ENCODE data around the gene OSBPL8. TPM values are rescaled to one million over a fixed set of nuclear protein-coding genes. Genes with fewer than 3 reads are reported as not detected.
"Not testable (repeated sequence)": the region's sequence is repeated elsewhere in the genome, so short reads cannot be mapped to it uniquely, and the experiment has no call there.

OSBPL8 gene
- total RNA-seq, 2 donors from 2014 or later, result 23.1 to 41.2 TPM

GRCh38 chr12:76518699-76519098 is 40.9 kb downstream of the OSBPL8 start:
- Histone ChIP-seq H3K27me3 (no peaks in the 10 kb centered on the region), H3K36me3 (replicated peaks in 1 of 2; ENCODE audit: insufficient read depth in 1 of 2, low read depth in 2 of 2) (no peaks in the 10 kb centered on the region), H3K9me3 (no peaks in the 10 kb centered on the region), H3K4me3 (no peak overlapping the region), H3K4me1 (no peaks in the 10 kb centered on the region), H3K27ac (no peak overlapping the region)
- TF ChIP-seq CTCF (IDR thresholded peaks at IDR 0.05) (no peak), POLR2A (IDR thresholded peaks at IDR 0.05) (no peak)
- no peak for ATAC-seq
- 82 to 92% methylated on average over 2 of the region's 2 CpGs for whole genome bisulfite sequencing, 2 donors
- intact Hi-C loops (cut with DNase I), result no loop called here
- no peak for DNase-seq

- Histone ChIP-seq H3K4me3 (no peak overlapping the region), H3K4me1 (no peaks in the 10 kb centered on the region), H3K9me3 (no peaks in the 10 kb centered on the region), H3K36me3 (replicated peaks in 1 of 2; ENCODE audit: insufficient read depth in 1 of 2, low read depth in 2 of 2) (no peaks in the 10 kb centered on the region), H3K27ac (no peak overlapping the region), H3K27me3 (no peaks in the 10 kb centered on the region)
- 92 to 96% methylated on average over 4 of the region's 4 CpGs for whole genome bisulfite sequencing, 2 donors
- ATAC-seq (no peak), DNase-seq (no peak)
- TF ChIP-seq CTCF (IDR thresholded peaks at IDR 0.05) (no peak), POLR2A (IDR thresholded peaks at IDR 0.05) (no peak)
- intact Hi-C loops (cut with DNase I), result no loop called here
Measured at GRCh38 chr12:76515271-76515670, 44.3 kb downstream of the OSBPL8 start.

- H3K4me3 ChIP-seq; H3K36me3 ChIP-seq (replicated peaks in 1 of 2; ENCODE audit: insufficient read depth in 1 of 2, low read depth in 2 of 2); H3K4me1 ChIP-seq; H3K9me3 ChIP-seq; intact Hi-C loops (cut with DNase I); DNase-seq; H3K27ac ChIP-seq; ATAC-seq; H3K27me3 ChIP-seq: not testable (repeated sequence)
- 92 to 97% methylated on average over 4 of the region's 4 CpGs for WGBS, 2 donors
Measured at GRCh38 chr12:76511116-76511716, 48.4 kb downstream of the OSBPL8 start.

- TF ChIP-seq CTCF (IDR thresholded peaks at IDR 0.05), result no peak
- no peak for TF ChIP-seq POLR2A (IDR thresholded peaks at IDR 0.05)
- WGBS, 2 donors, result 88% methylated on average over 6 of the region's 6 CpGs
- no peaks in the 10 kb centered on the region for H3K4me1 ChIP-seq
- H3K27me3 ChIP-seq, result no peaks in the 10 kb centered on the region
- no peak overlapping the region for H3K4me3 ChIP-seq
- no peaks in the 10 kb centered on the region for H3K9me3 ChIP-seq
- H3K27ac ChIP-seq, result no peak overlapping the region
- ATAC-seq (no peak), DNase-seq (no peak)
- intact Hi-C loops (cut with DNase I), result no loop called here
- H3K36me3 ChIP-seq (replicated peaks in 1 of 2; ENCODE audit: insufficient read depth in 1 of 2, low read depth in 2 of 2), result no peaks in the 10 kb centered on the region
Measured at GRCh38 chr12:76508128-76508980, 51.2 kb downstream of the OSBPL8 start.

GRCh38 chr12:76506149-76506548 is 53.4 kb downstream of the OSBPL8 start:
- Histone ChIP-seq H3K4me3 (no peak overlapping the region), H3K27ac (no peak overlapping the region), H3K36me3 (replicated peaks in 1 of 2; ENCODE audit: insufficient read depth in 1 of 2, low read depth in 2 of 2) (no peaks in the 10 kb centered on the region), H3K4me1 (no peaks in the 10 kb centered on the region), H3K27me3 (no peaks in the 10 kb centered on the region), H3K9me3 (no peaks in the 10 kb centered on the region)
- DNase-seq, result no peak
- WGBS, 2 donors, result 90 to 96% methylated on average over 3 of the region's 3 CpGs
- intact Hi-C loops (cut with DNase I), result no loop called here
- no peak for TF ChIP-seq POLR2A (IDR thresholded peaks at IDR 0.05)
- no peak for TF ChIP-seq CTCF (IDR thresholded peaks at IDR 0.05)
- ATAC-seq, result no peak

Data from body of pancreas (tissue), 4 donors.